ENCODE measurements around the gene MRPL14. TPM values are rescaled to one million over a fixed set of nuclear protein-coding genes. Genes with fewer than 3 reads are reported as not detected.

The MRPL14 gene
- polyA plus RNA-seq, 3 donors, result 23.2 to 54.9 (median 30.0) TPM

Other genes with a start within 250 kb of the MRPL14 start
- 10 to 100 TPM in 2 of 3 donors, 1 to 10 TPM in 1; 8.6 to 18.8 (median 10.9) TPM for gene TMEM63B, start 102 bp upstream of the MRPL14 start, polyA plus RNA-seq
- gene CAPN11, start 31.4 kb upstream of the MRPL14 start, polyA plus RNA-seq, result 1 to 10 TPM in 2 of 3 donors, under 1 TPM in 1; 0.24 to 2.5 (median 2.0) TPM
- 10 to 100 TPM in 1 of 3 donors, 1 to 10 TPM in 2; 1.2 to 20.5 (median 2.1) TPM for gene MYMX, start 89.5 kb upstream of the MRPL14 start, polyA plus RNA-seq
- gene SLC29A1, start 96.1 kb upstream of the MRPL14 start, polyA plus RNA-seq, result 100 to 1,000 TPM in 1 of 3 donors, 10 to 100 TPM in 2; 50.7 to 253 (median 57.6) TPM
- gene HSP90AB1, start 119.6 kb upstream of the MRPL14 start, polyA plus RNA-seq, result 100 to 1,000 TPM; 452 to 676 (median 667) TPM
- 10 to 100 TPM; 12.5 to 27.8 (median 26.7) TPM for gene SLC35B2, start 130.1 kb upstream of the MRPL14 start, polyA plus RNA-seq
- 1 to 10 TPM; 3.1 to 9.8 (median 4.9) TPM for gene NFKBIE, start 138.1 kb upstream of the MRPL14 start, polyA plus RNA-seq
- under 1 TPM in 1 of 3 donors, not detected in 2; 0.06 TPM for gene TMEM151B, start 143.0 kb upstream of the MRPL14 start, polyA plus RNA-seq
- 1 to 10 TPM; 3.1 to 4.9 (median 4.7) TPM for gene AARS2, start 185.9 kb upstream of the MRPL14 start, polyA plus RNA-seq
- gene SPATS1, start 215.2 kb upstream of the MRPL14 start, polyA plus RNA-seq, result not detected

Measured in adipose tissue (tissue), 3 donors.